NCI-H2029 treated with DMSO at 0.1 percent for 48 hours (cell line): ENCODE results near the gene PLK5.
"Not testable (repeated sequence)": the region's sequence is repeated elsewhere in the genome, so short reads cannot be mapped to it uniquely, and the experiment has no call there.

Experiments
- DNase-seq: peaks from one replicate; lab custom pipeline; 2025; lab: John Stamatoyannopoulos, UW

Gene PLK5

DNA sequence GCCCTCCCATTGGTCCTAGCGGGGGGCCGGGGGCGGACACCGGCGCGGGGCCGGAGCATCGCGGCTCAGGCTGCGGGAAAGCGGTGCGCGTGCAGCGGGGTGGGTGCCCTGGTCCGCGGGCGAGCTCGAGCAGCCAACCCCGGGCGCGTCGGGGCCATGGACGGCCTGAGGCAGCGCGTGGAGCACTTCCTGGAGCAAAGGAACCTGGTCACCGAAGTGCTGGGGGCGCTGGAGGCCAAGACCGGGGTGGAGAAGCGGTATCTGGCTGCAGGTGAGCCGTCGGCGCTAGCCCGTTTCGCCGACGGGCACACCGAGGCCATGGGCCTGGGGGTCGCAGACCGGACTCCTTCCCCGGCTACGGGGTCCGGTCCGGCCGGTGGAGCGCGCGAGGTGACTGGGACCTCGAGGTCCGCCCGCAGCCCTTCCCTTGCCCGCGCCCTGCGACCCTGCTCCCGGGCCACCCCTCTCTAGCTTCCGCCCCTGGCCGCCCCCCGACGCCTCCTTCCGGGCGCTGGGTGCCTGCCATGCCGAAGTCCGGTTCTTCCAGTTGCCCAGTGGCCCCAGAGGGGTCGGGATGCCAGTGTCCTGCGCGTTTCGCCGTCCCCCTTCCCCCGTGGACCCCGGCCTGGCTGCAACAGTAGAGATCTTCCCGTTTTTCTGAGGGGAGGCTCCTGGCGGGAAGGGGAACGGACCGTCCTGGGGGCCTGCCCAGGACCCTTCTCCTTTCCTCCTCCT, 32.6 kb upstream of the PLK5 start, which contains the start of gene REEP6:
TSS of gene REEP6 (plus strand) at position 68 of the 735 bp plus-strand sequence. CDS start at position 157, 89 bp downstream.
- DNase-seq = no peak

DNA sequence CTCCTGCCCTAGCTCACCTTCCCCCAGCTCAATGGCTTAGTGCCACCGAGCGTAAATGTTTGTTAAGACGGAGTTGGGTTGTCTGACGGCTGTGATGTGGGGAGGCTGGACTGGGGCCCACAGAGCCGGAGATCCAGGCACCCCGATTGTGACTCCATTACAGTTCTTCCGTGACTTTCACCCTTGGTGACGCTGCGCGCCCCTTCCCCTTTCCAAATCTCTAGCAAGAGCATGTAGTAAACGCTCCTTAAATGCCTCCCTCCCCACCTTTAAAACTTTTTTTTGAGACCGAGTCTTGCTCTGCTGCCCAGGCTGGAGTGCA, 32.1 kb upstream of the PLK5 start:
- no peak for DNase-seq

DNA sequence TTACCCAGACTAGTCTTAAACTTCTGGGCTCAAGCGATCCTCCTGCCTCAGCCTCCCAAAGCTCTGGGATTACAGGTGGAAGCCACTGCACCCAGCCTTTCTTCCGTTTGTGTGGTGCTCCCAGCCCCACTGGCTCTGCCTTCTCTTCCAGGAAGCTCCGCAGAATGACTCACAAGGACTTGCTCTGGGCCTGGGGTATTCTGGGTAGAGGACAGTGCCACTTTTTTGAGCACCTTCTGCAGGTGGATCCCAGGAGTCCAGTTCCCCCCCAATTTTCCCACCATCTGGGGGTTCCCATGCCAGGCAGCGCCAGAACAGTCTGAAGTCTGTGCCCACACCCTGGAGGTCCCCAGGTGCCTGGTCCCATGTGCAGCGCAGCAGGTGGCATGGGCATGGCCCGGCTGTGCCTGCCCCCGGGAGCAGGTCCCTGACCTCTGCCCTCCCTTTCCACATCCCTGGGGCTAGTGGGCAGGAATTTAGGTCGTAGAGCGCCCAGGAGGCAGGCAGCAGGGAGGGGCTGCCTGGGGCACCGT, 31.3 kb upstream of the PLK5 start:
- no peak for DNase-seq

DNA sequence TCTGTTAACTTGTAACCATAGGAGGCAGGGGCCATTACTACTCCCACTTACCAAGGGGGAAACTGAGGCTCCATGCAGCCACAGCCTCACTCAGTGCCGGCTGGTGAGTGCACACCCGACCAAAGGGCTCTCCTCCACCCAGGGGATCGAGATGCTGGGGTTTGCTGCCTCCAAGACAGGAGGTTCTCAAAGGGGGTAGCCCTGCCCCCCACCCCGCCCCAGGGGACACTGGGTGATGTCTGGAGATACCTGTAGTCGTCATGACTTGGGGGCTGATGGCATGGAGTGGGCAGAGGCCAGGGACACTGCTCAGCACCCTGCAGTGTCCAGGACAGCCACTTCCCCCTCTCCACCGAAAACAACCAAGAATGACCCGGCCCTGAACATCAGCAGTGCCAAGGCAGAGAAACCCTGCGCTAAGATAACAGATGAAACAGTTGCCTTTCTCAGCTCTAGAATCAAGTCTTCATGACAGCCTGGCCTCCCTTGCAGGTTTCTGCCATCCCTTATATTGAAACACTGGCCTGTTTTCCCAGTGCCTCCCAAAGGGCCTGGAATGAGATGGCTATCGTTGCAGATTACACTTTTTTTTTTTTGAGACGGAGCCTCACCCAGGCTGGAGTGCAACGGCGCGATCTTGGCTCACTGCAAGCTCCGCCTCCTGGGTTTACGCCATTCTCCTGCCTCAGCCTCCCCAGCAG, 29.6 kb upstream of the PLK5 start:
- DNase-seq = no peak

DNA sequence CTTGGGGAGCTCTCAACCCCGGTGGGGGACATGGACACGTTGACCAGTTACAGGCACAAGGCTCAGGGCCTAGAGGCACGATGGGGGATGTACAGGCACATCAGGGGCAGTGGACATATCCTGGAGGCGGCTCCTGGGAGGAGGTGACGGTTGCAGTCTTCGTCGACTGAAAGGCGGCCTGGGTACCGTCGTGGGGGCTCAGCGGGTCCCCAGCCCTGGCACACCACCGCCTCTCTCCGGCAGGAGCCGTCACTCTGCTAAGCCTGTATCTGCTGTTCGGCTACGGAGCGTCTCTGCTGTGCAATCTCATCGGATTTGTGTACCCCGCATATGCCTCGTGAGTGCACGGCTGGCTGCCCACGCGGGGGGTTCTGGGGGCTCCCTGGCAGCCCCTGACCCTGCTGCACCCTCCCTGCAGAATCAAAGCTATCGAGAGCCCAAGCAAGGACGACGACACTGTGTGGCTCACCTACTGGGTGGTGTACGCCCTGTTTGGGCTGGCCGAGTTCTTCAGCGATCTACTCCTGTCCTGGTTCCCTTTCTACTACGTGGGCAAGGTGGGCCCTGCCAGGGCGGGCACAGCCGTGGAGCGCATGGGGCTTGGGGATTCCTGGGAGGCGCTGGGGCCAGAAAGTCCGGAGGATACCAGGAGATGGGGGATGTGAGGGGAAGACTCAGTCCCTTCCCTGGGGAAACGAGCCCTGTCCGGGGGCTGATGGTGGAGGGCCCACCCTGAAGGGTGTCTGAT, 28.7 kb upstream of the PLK5 start:
- no peak for DNase-seq

DNA sequence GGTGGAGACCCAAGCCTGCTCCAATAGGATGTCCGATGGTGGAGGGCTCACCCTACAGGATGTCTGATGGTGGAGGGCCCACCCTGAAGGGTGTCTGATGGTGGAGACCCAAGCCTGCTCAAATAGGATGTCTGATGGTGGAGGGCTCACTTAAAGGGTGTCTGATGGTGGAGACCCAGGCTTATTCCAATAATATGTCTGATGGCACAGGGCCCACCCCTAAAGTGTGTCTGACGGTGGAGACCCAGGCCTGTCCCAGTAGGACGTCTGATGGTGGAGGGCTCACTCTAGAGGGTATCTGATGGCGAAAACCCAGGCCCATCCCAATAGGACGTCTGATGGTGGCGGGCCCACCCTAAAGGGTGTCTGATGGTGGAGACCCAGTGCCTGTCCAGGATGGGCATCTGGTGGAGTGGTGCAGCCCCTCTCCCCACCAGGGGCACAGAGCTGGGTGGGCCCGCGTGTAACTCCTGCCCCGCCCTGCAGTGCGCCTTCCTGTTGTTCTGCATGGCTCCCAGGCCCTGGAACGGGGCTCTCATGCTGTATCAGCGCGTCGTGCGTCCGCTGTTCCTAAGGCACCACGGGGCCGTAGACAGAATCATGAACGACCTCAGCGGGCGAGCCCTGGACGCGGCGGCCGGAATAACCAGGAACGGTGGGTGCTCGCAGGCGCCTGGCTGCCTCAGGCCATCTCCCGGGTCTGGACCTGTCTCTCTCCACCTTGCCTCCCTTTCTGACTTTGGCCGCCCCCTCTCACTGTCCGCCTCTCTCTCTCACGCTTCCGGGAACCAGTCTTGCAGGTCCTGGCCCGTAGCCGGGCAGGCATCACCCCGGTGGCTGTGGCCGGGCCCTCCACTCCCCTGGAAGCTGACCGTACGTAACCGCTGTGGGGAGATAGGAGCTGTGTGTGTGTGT, 27.8 kb upstream of the PLK5 start:
- no peak for DNase-seq

DNA sequence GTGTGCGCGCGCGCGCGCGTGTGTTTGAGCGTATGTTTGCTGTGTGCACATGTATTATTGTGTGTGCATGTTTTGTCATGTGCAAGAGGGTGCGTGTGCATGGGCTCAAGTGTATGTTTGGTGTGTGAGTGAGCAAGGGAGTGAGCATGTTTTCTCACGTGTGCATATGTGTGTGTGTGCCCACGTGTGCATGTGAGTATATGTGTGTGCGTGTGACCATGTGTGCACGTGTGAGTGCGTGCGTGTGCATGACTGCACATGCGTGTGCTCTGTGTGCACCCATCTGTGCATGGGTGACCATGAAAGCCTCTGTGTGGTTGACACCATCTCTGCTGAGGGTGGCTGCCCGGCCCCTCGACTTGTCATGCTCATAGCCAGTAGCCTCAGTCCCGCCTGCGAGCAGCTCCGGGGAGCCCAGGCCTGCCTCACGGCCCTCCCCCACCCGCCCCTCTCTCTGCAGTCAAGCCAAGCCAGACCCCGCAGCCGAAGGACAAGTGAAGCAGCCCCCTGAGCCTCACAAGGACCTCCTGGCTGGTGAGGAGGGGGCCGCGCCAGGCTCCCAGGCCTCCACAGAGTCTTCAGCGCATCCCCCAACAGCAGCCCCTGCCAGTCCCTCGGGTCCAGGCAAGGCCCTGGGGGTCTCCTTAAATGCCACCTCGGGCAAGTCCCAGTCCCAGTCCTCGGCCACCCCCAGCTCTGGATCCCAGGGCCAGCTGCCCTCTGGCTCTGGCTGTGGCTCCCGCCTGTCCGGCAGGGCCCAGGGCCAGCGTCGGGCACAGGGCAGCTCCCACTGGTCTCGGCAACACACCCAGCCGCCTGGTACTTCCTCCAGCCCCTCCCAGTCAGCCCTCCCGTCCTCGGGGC, 26.9 kb upstream of the PLK5 start:
- DNase-seq = no peak

DNA sequence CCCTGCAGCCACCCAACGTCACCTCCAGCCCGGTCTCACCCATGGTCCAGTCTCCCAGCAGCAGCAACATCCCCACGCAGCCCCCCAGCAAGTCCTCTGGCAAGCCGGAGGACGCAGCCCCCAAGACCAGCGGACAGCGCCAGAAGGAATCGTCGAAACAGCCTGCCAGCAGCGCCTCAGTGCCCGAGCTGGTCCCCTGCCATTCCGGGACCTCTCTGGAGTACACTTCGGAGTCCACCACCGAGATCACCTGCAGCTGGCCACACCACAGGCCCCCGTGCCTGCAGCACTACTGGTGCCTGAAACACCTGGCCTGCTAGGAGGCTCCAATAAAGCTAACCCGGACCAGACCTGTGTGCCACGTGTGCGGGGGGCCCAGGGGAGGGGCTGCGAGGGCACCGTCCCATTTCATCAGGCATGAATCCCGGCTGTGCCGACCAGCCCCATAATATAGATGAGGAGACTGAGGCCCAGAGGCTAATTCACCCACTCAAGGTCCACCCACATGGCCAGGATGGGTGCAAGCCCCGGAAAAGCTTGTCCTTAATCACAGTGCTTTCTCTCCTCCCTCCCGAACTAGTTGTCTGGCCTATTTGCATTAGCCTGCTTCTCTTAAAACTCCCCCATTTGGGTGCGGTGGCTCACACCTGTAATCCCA, 26.2 kb upstream of the PLK5 start:
- DNase-seq = no peak

DNA sequence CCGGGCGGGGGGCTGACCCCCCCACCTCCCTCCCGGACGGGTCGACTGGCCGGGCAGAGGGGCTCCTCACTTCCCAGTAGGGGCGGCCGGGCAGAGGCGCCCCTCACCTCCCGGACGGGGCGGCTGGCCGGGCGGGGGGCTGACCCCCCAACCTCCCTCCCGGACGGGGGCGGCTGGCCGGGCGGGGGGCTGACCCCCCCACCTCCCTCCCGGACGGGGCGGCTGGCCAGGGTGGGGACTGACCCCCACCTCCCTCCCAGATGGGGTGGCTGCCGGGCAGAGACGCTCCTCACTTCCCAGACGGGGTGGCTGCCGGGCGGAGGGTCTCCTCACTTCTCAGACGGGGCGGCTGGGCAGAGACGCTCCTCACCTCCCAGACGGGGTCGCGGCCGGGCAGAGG, 24.6 kb upstream of the PLK5 start:
- DNase-seq = not testable (repeated sequence)

DNA sequence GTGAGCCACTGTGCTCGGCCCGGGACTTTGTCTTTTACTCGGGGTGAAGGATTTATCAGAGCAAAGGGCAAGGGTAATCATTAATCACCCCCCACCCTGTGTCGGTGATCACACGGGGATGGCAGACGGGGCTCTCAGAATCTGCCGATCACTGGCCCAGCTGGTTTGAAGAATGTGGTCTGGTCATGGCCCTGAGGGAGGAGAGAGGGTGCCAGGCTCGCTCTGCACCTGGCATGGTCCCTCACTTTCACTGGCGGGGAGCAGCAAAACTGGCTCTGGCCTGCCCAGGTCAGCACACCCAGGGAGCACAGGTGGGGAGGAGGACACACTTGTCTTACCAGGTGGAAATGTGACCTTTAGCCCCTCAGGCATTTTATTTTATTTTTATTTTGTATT, 22.7 kb upstream of the PLK5 start:
- no peak for DNase-seq

DNA sequence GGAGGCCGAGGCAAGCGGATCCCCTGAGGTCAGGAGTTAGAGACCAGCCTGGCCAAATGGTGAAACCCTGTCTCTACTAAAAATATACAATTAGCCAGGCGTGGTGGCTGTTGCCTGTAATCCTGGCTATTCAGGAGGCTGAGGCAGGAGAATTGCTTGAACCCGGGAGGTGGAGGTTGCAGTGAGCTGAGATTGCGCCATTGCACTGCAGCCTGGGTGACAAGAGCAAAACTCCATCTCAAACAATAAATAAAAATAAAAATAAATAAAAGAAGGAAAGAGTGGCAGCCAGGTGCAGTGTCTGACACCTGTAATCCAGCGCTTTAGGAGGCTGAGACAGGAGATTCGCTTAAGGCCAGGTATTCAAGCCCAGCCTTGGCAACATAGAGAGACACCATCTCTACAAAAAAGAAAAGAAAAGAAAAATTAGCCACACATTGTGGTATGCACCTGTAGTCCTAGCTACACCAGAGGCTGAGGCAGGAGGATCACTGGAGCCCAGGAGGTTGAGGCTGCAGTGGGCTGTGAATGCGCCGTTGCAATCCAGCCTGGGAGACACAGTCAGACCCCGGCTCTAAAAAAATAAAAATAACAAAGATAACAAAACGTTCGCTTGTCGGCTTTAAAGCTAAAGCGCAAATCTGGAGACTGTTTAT, 21.3 kb upstream of the PLK5 start:
- DNase-seq = no peak

DNA sequence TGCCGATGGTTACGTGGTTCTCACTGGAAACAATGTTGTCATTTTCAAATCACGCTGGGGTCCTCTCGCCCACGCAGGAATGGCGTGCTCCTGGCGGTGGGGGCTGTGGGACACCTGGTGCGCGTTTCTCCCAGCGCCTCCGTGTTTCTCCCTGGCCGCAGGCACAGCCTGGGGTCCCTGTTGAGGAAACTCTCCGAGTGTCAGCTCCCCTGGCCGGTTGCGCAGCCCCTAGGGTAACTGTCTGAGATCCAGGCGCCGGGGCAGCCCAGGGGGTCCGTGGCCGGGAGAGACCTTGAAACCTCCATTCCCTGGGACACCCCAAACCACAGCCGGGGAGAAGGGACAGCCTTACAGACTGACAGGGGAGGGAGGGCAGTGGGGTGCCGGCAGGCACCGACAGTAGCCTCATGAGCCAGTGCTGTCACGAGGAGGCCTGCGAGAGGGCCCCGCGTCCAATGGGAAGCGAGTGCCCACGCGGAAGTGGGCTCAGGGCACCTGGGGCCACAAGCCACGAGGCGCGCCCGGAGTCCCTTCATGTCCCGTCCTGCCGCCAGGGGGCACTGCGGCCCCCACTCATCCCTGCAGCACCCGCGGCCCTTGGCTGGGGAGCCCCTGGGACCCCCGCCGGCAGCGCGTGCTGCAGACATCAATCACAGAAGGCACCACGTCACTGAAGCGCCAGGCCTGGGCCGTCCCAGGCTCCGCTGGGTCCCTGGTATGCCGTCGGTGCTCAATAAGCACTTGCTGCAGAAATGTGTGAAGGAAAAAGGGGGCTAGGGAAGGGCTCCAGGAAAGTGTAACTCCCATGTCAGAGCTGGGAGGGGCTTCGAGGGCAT, 20.6 kb upstream of the PLK5 start:
- DNase-seq = no peak

DNA sequence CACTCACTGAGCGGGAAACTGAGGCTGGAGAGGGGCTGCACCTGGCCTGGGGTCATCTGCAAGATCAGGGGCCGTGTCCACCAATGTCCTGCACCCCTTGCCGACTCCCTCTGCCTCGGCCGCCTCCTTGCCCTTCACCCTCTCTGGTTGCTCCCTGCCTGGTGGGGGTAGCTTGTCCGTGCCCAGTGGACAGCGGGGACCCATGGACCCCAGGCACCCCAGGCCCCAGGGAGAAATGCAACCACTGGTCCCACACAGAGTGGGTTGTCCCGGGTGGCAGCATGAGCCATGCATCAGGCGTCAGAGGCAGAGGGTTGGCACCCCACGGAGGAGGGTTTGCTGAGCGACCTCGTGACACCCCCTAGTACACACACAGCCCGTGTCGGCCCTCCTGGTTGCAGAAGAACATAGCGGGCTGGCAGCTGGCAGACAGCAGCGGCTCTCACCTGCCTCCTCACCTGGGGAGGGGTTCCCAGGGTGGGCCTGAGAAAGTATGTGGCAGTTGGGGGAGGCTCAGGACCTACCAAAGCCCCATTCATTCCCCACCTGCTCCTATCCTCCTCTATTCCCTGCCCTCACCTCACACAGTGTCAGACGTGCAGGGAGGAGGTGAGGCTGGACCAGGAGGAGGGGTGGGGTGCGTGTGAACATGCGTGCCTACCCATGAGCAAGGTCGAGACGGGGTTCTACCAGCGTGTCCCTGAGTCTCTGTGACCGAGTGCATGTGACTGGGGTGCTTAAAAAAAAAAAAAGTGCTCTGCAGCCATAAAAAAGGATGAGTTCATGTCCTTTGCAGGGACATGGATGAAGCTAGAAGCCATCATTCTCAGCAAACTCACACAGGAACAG, 19.7 kb upstream of the PLK5 start:
- no peak for DNase-seq

DNA sequence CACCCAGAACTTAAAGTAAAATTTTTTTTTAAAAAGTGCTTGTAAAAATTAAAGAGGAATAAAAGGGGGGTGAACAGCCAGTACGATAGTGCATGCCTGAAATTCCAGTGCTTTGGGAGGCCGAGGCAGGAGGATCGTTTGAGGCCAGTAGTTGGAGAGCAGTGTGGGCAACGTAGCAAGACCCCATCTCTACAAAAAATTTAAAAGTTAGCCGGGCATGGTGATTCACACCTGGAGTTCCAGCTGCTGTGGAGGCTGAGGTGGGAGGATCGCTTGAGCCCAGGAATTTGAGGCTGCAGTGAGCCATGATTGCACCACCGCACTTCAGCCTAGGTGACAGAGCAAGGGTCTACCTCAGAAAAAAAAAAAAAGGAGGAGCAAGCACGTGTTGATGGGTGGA, 18.9 kb upstream of the PLK5 start:
- DNase-seq = no peak

DNA sequence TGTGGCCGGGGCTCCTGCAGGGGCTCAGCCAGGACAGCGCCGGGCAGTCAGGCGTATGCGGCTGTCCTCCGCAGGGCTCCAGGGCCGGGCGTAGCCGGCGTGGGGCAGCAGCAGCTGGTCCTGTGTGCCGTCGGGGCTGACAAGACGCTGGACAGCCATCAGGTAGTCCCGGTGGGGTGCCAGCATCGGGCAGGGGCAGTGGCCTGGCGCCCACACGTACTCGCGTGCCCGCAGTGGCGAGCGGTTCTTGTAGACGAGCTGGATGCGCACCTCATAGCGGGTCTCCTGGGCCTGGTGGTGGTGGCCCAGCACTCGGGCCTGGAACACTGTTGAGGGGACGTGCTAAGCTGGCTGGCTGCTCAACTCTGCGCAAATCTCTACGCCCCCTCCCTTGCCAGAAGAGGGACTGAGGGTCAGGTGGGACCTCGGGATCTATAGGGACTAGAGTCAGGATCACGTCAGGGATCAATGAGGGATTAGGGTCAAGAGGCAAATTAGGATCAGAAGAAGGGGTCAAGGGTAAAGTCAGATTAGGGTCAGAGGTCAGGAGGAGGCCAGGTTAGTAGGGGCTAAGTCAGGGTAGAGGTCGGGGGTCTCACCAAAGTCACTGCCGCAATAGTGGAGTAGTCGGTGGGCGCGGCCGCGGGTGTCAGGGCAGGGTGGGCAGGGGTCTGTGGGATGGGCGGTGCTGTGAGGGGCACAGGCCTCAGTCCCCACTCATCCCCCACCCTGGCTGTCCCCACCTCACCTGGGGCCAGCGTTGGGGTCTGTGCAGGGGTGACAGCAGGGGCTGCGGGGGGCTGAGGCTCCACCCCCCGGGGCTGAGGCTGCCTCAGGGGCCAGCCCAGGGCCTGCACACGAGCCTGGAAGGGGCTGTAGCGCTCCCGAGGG, 17.6 kb upstream of the PLK5 start:
- no peak for DNase-seq

DNA sequence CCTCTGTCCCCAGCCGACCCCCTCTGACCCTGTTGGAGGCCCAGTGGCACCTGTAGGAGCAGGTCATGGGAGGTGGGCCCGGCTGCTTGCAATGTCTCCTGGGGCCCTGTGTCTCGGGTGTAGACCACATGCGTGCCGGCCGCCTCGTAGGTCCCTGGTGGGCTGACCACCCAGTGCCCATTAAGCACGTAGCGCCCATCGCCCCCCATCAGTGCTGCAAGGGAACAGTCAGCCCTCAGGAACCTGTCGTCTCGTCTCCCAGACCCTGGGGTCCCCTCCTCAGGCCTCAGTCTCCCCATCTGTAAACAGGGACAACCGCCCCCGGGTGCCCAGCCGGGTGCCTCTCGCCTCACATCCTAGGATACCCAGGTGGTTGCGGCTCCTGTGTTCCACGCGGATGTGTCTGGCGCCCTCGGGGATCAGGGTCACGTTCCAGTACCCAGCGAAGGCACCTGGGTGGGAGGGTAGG, 16.7 kb upstream of the PLK5 start:
- no peak for DNase-seq
